Trophoblast cell (in vitro differentiated cells and primary cell): ENCODE results near the gene GPR25.

ENCODE experiments used
- DNase-seq, 2 donors: peaks; one replicate each; pipeline ENCODE4 v3.0.0-alpha.2; 2016
- H2AFZ ChIP-seq: 2 replicates; pipeline ENCODE4 v1.6.1; 2013; ENCODE audit warnings: low read length, moderate library complexity, mild to moderate bottlenecking; ENCODE audit not compliant: insufficient read depth, poor library complexity
- H2AK5ac ChIP-seq: 2 replicates; pipeline ENCODE4 v1.6.1; 2013; ENCODE audit warnings: mild to moderate bottlenecking, low read length
- H2BK120ac ChIP-seq: 2 replicates; pipeline ENCODE4 v1.6.1; 2013; ENCODE audit warnings: low read length, mild to moderate bottlenecking, moderate library complexity; ENCODE audit not compliant: insufficient read depth, poor library complexity
- H2BK12ac ChIP-seq: 2 replicates; pipeline ENCODE4 v1.6.1; 2013; ENCODE audit warnings: mild to moderate bottlenecking, low read length, moderate library complexity
- H2BK5ac ChIP-seq: 2 replicates; pipeline ENCODE4 v1.6.1; 2013; ENCODE audit warnings: low read length, low read depth, moderate library complexity, mild to moderate bottlenecking; ENCODE audit not compliant: poor library complexity
- H3K14ac ChIP-seq: 2 replicates; pipeline ENCODE4 v1.6.1; 2013; ENCODE audit warnings: mild to moderate bottlenecking, low read length
- H3K18ac ChIP-seq: 2 replicates; pipeline ENCODE4 v1.6.1; 2013; ENCODE audit warnings: mild to moderate bottlenecking, low read length
- H3K23ac ChIP-seq: 2 replicates; pipeline ENCODE4 v1.6.1; 2013; ENCODE audit warnings: low read length
- H3K27ac ChIP-seq: 2 replicates; pipeline ENCODE4 v1.5.1; 2013; ENCODE audit warnings: low read depth, mild to moderate bottlenecking, inconsistent platforms, low read length, moderate library complexity
- H3K27me3 ChIP-seq: 2 replicates; pipeline ENCODE4 v1.6.1; 2013; ENCODE audit warnings: inconsistent platforms, mild to moderate bottlenecking, low read length, moderate library complexity; ENCODE audit not compliant: insufficient read depth
- H3K36me3 ChIP-seq, 2 experiments: 1 replicate in 1 of 2; 2 replicates in 1 of 2; pipeline ENCODE4 v1.6.1; 2013; ENCODE audit warnings: low read length in 2 of 2, mild to moderate bottlenecking in 2 of 2, moderate library complexity in 1 of 2; ENCODE audit not compliant: insufficient read depth in 2 of 2, control insufficient read depth in 1 of 2
- H3K4ac ChIP-seq: 2 replicates; pipeline ENCODE4 v1.6.1; 2013; ENCODE audit warnings: low read depth, mild to moderate bottlenecking, low read length, moderate library complexity
- H3K4me1 ChIP-seq, 2 experiments: 1 replicate in 1 of 2; 2 replicates in 1 of 2; pipeline ENCODE4 v1.6.1; 2013; ENCODE audit warnings: low read length in 2 of 2, mild to moderate bottlenecking in 2 of 2, moderate library complexity in 1 of 2; ENCODE audit not compliant: insufficient read depth in 2 of 2, control insufficient read depth in 1 of 2
- H3K4me2 ChIP-seq: 2 replicates; pipeline ENCODE4 v1.6.1; 2013; ENCODE audit warnings: inconsistent platforms, mild to moderate bottlenecking, low read length, moderate library complexity
- H3K4me3 ChIP-seq: 2 replicates; pipeline ENCODE4 v1.5.1; 2013; ENCODE audit warnings: mild to moderate bottlenecking, low read depth, low read length, inconsistent platforms
- H3K79me1 ChIP-seq: one replicate; pipeline ENCODE4 v1.6.1; 2013; ENCODE audit warnings: low read length
- H3K79me2 ChIP-seq: 2 replicates; pipeline ENCODE4 v1.6.1; 2013; ENCODE audit warnings: low read length, mild to moderate bottlenecking; ENCODE audit not compliant: control insufficient read depth, insufficient read depth, poor library complexity
- H3K9ac ChIP-seq: 2 replicates; pipeline ENCODE4 v1.6.1; 2013; ENCODE audit warnings: mild to moderate bottlenecking, low read length
- H3K9me3 ChIP-seq: 2 replicates; pipeline ENCODE4 v1.6.1; 2013; ENCODE audit warnings: low read depth, mild to moderate bottlenecking, control low read depth, inconsistent platforms, low read length; ENCODE audit not compliant: insufficient read depth
- H4K12ac ChIP-seq: 2 replicates; pipeline ENCODE4 v1.6.1; 2013; ENCODE audit warnings: low read depth, mild to moderate bottlenecking, low read length, moderate library complexity
- H4K8ac ChIP-seq: 2 replicates; pipeline ENCODE4 v1.6.1; 2013; ENCODE audit warnings: low read depth, mild to moderate bottlenecking, low read length, moderate library complexity
- H4K91ac ChIP-seq: one replicate; pipeline ENCODE4 v1.6.1; 2013; ENCODE audit warnings: low read depth, mild to moderate bottlenecking, low read length, moderate library complexity
- WGBS: extraction: QIAGEN DNeasy Blood & Tissue Kit; methylation state at CpG from one replicate; pipeline ENCODE4 v1.1.7; 2013; ENCODE audit warnings: missing lambda C conversion rate; ENCODE audit not compliant: insufficient read length, insufficient coverage; ENCODE audit errors: extremely low coverage; 5-methylcytosine and 5-hydroxymethylcytosine counted together

Gene GPR25

GRCh38 chr1:200923601-200924000 is 50.8 kb downstream of the GPR25 start:
- no peak overlapping the region for H3K14ac ChIP-seq
- H3K27me3 ChIP-seq = no peaks in the 10 kb centered on the region
- no peak overlapping the region for H3K4me3 ChIP-seq
- no peak overlapping the region for H3K27ac ChIP-seq
- H3K9me3 ChIP-seq = no peaks in the 10 kb centered on the region
- H2BK5ac ChIP-seq = no peak overlapping the region
- no peak overlapping the region for H2AFZ ChIP-seq
- H2AK5ac ChIP-seq = no peak overlapping the region
- H4K91ac ChIP-seq = no peak overlapping the region
- no peak overlapping the region for H2BK12ac ChIP-seq
- no peak overlapping the region for H3K4ac ChIP-seq
- H3K36me3 ChIP-seq = no peaks in the 10 kb centered on the region
- H4K8ac ChIP-seq = no peak overlapping the region
- H3K18ac ChIP-seq = no peak overlapping the region
- no peak overlapping the region for H4K12ac ChIP-seq
- H3K4me1 ChIP-seq = peaks cover 1 to 2% of the 10 kb centered on the region in 2 experiments
- peaks cover 1% of the 10 kb centered on the region for H3K79me1 ChIP-seq
- DNase-seq = peak in 1 of 2 donors; percentile 41
- no CpG with 5 or more reads among the region's 1 CpG for WGBS
- no peak overlapping the region for H2BK120ac ChIP-seq
- no peak overlapping the region for H3K4me2 ChIP-seq
- H3K79me2 ChIP-seq = no peaks in the 10 kb centered on the region
- H3K23ac ChIP-seq = no peak overlapping the region
- H3K9ac ChIP-seq = no peak overlapping the region
